SHP77 (cell line): Measurements from ENCODE around the gene GRHL3.

Source experiments
- DNase-seq, 2 experiments: peaks; one replicate each; lab custom pipeline; 2025; lab: John Stamatoyannopoulos, UW

The GRHL3 gene

GRCh38 chr1:24343412-24344089 lies 24.4 kb downstream of the GRHL3 start:
- DNase-seq = no peak

GRCh38 chr1:24344090-24344742 lies 25.1 kb downstream of the GRHL3 start:
- no peak for DNase-seq

GRCh38 chr1:24345334-24345733 lies 26.2 kb downstream of the GRHL3 start:
- DNase-seq = no peak

- no peak for DNase-seq
These were observed 28.2 kb downstream of the GRHL3 start for GRCh38 chr1:24347159-24347934.

GRCh38 chr1:24348196-24348595 lies 29.0 kb downstream of the GRHL3 start:
- no peak for DNase-seq

- DNase-seq = no peak
These were observed 30.7 kb downstream of the GRHL3 start for GRCh38 chr1:24349891-24350290.

- DNase-seq = no peak
These were observed 32.1 kb downstream of the GRHL3 start for GRCh38 chr1:24351247-24351646.

GRCh38 chr1:24351918-24352627 lies 32.9 kb downstream of the GRHL3 start:
- peak; percentile 53 to 65 for DNase-seq

- no peak for DNase-seq
These were observed 34.2 kb downstream of the GRHL3 start for GRCh38 chr1:24353292-24353891.

- no peak for DNase-seq
These were observed 36.3 kb downstream of the GRHL3 start for GRCh38 chr1:24355466-24355865.

GRCh38 chr1:24357038-24357437 lies 37.9 kb downstream of the GRHL3 start:
- DNase-seq = no peak

GRCh38 chr1:24360681-24361080 lies 41.5 kb downstream of the GRHL3 start:
- no peak for DNase-seq

- no peak for DNase-seq
These were observed 42.7 kb downstream of the GRHL3 start for GRCh38 chr1:24361811-24362210.

- DNase-seq = no peak
These were observed 43.2 kb downstream of the GRHL3 start for GRCh38 chr1:24362396-24362795.

- no peak for DNase-seq
These were observed 43.9 kb downstream of the GRHL3 start for GRCh38 chr1:24362982-24363614.

- DNase-seq = no peak
These were observed 44.8 kb downstream of the GRHL3 start for GRCh38 chr1:24363994-24364393.

GRCh38 chr1:24364605-24364974 lies 45.4 kb downstream of the GRHL3 start:
- no peak for DNase-seq

- no peak for DNase-seq
These were observed 46.0 kb downstream of the GRHL3 start for GRCh38 chr1:24364975-24365678.

GRCh38 chr1:24366707-24367106 lies 47.5 kb downstream of the GRHL3 start:
- DNase-seq = no peak

- no peak for DNase-seq
These were observed 50.0 kb downstream of the GRHL3 start for GRCh38 chr1:24369199-24369598.

GRCh38 chr1:24369801-24370200 lies 50.6 kb downstream of the GRHL3 start:
- no peak for DNase-seq
